Measurements from ENCODE around the gene DNM3. TPM values are rescaled to one million over a fixed set of nuclear protein-coding genes. Genes with fewer than 3 reads are reported as not detected.

Gene DNM3
- total and polyA plus RNA-seq, 2 of the 8 experiments (the other 6 are each of a cell fraction or from before 2014, with no cell fraction given): 2.0 to 8.5 TPM

GRCh38 chr1:172276120-172276818, 435.0 kb downstream of the DNM3 start:
- Histone ChIP-seq H4K5ac (ENCODE audit: insufficient read length, low read depth, low read length) (no peak overlapping the region), H3K27ac (ENCODE audit: low read depth, low read length) (no peak overlapping the region), H3K9me3 (ENCODE audit: insufficient read depth in 2 of 2, low read depth in 1 of 2, low read length in 1 of 2) (no peaks in the 10 kb centered on the region), H2BK20ac (ENCODE audit: low read length) (no peak overlapping the region), H3K79me2 (ENCODE audit: control insufficient read depth in 1 of 2, insufficient read depth in 2 of 2, low read length in 2 of 2) (no peaks in the 10 kb centered on the region), H3K36me3 (ENCODE audit: control insufficient read depth in 2 of 4, insufficient read depth in 4 of 4, low read length in 3 of 4) (no peaks in the 10 kb centered on the region), H2BK120ac (replicated peaks; ENCODE audit: low read depth, low read length) (no peak overlapping the region), H3K4me2 (ENCODE audit: insufficient read depth in 1 of 2, low read depth in 2 of 2, low read length in 2 of 2) (no peak overlapping the region), H3K79me1 (ENCODE audit: low read depth, low read length) (no peaks in the 10 kb centered on the region), H3K4ac (replicated peaks; ENCODE audit: insufficient read length, low read depth, low read length) (no peak overlapping the region), H3K18ac (ENCODE audit: extremely low read depth, low read length) (no peak overlapping the region), H3K56ac (replicated peaks; ENCODE audit: insufficient read length, low read depth, low read length) (no peak overlapping the region), H4K8ac (ENCODE audit: extremely low read depth, insufficient read depth, low read length) (no peak overlapping the region), H2AK5ac (ENCODE audit: low read depth, low read length) (no peak overlapping the region), H2BK12ac (ENCODE audit: low read depth, low read length) (no peak overlapping the region), H3K14ac (ENCODE audit: insufficient read length) (no peak overlapping the region), H4K20me1 (replicated peaks in 1 of 2; ENCODE audit: control insufficient read depth in 1 of 2, insufficient read depth in 2 of 2, low read length in 2 of 2) (no peaks in the 10 kb centered on the region), H3K4me1 (replicated peaks in 1 of 4; ENCODE audit: control insufficient read depth in 3 of 4, insufficient read depth in 4 of 4, low read length in 3 of 4) (peaks cover 0 to 17% (median 11%) of the 10 kb centered on the region in 4 experiments; a peak in 3 of 7 replicates), H3K4me3 (ENCODE audit: extremely low read depth in 1 of 4, insufficient read depth in 2 of 4, low read depth in 3 of 4, low read length in 4 of 4) (no peak overlapping the region), H3K23ac (ENCODE audit: insufficient read length) (no peak overlapping the region), H3K23me2 (ENCODE audit: low read depth, low read length) (no peaks in the 10 kb centered on the region), H2AFZ (ENCODE audit: low read length) (no peak overlapping the region), H4K91ac (replicated peaks; ENCODE audit: insufficient read length, low read length) (no peak overlapping the region), H3K27me3 (replicated peaks in 1 of 4; ENCODE audit: control insufficient read depth in 3 of 4, extremely low read depth in 1 of 4, insufficient read depth in 3 of 4, low read length in 3 of 4) (no peaks in the 10 kb centered on the region), H2BK5ac (ENCODE audit: low read depth, low read length) (no peak overlapping the region), H2BK15ac (ENCODE audit: low read length) (no peak overlapping the region), H3K9ac (replicated peaks in 1 of 4; ENCODE audit: extremely low read depth in 1 of 4, low read depth in 3 of 4, low read length in 3 of 4) (no peak overlapping the region)
- 50% methylated on average over 2 of the region's 2 CpGs; no CpG with 5 or more reads in 1 of the 2 experiments for WGBS, 2 experiments (ENCODE audit: extremely low coverage in 1 of 2, insufficient coverage in 1 of 2, insufficient read length in 1 of 2, insufficient replicate concordance in 2 of 2, low coverage in 1 of 2, low lambda C conversion rate in 2 of 2, missing lambda C conversion rate in 1 of 2)
- FAIRE-seq (no peak), DNase-seq (ENCODE audit: low read depth in 1 of 2, low spot score in 2 of 2) (no peak)
- POLR2A ChIA-PET (ENCODE audit: partially characterized antibody): no interaction called here
- CTCF ChIA-PET (ENCODE audit: partially characterized antibody): interaction anchor here (0.7 kb wide), 2 partner anchors 12 to 248 kb away, joined by 3 read pairs; no protein-coding TSS in a partner anchor
- no peak for TF ChIP-seq ATF3 (IDR thresholded peaks at IDR 0.05; ENCODE audit: insufficient read depth, low read depth, low read length)

Data from H1 (cell line).